HG03520 (cell line): ENCODE results near the gene CD101.

Source experiments
- ATAC-seq: cut with Tn5 transposase; IDR thresholded peaks from one replicate; pipeline ENCODE4 v1.9.1; 2021; ENCODE audit warnings: mild to moderate bottlenecking, moderate library complexity; ENCODE audit not compliant: unreplicated experiment

Gene CD101

GRCh38 chr1:117013309-117013858 is 11.8 kb downstream of the CD101 start:
- ATAC-seq = no peak

- ATAC-seq = no peak
Measured at GRCh38 chr1:117014209-117014608, 12.6 kb downstream of the CD101 start.

- no peak for ATAC-seq
Measured at GRCh38 chr1:117015724-117016123, 14.2 kb downstream of the CD101 start.

DNA sequence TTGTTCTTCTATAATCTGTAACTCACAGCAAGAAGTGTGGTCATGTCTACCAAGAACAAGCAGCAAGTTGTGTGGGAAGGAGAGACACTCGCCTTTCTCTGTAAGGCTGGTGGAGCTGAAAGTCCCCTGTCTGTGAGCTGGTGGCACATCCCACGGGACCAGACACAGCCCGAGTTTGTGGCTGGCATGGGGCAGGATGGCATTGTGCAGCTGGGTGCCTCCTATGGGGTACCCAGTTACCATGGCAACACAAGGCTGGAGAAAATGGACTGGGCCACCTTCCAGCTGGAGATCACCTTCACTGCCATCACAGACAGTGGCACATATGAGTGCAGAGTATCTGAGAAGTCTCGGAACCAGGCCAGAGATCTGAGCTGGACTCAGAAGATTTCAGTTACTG is 15.5 kb downstream of the CD101 start:
- no peak for ATAC-seq

- ATAC-seq = peak; percentile 51
Measured at GRCh38 chr1:117017648-117018047, 16.1 kb downstream of the CD101 start.

DNA sequence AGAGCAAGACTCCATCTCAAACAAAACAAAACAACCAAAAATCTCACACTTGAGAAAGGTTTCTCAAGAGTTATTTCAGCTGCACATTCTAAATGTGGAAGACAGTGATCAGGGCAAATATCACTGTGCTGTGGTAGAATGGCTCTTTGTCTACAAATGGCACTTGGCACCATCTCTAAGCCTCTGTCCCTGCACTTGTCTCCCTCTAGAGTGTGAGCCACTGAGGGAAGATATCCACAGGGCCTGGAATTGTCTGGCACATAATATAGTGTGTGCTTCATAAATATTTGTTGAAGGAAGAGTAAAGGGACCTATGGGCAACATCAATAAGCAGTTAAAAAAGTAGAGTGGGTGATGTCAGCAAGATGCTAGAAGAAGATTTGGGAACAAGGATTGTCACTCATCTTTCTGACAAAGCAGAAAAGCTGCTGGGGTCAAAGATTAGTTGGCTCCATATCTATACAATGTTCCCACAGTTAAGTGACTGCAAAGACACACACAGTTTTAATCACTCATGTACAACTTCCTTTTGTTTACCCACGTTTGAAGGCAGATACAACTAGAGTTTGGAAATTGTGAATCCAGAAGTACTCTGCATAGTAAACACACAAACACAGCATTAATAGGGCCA is 19.1 kb downstream of the CD101 start:
- ATAC-seq = no peak

GRCh38 chr1:117022114-117022513 is 20.6 kb downstream of the CD101 start:
- no peak for ATAC-seq

GRCh38 chr1:117025568-117025967 is 24.0 kb downstream of the CD101 start:
- ATAC-seq = no peak

DNA sequence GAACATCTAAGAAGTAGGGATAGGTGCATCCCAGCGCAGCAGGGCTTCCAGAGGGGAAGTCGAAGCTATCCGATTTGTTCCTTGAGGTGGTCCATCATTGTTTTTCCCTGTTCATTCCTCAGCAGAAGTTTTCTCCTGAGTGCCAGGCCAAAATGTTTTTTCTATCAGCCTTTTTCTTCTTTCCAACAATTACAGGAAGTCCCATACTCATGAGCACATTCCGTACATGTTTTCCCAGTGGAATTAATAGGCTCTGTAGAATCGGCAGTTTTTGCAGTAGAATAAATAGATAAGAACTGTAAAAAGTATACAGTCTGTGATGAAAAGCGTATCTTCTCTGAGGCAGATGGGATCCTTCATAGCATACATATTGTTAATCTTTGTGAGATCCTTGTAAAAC is 24.8 kb downstream of the CD101 start:
- ATAC-seq = no peak

- no peak for ATAC-seq
Measured at GRCh38 chr1:117029685-117030084, 28.1 kb downstream of the CD101 start.

DNA sequence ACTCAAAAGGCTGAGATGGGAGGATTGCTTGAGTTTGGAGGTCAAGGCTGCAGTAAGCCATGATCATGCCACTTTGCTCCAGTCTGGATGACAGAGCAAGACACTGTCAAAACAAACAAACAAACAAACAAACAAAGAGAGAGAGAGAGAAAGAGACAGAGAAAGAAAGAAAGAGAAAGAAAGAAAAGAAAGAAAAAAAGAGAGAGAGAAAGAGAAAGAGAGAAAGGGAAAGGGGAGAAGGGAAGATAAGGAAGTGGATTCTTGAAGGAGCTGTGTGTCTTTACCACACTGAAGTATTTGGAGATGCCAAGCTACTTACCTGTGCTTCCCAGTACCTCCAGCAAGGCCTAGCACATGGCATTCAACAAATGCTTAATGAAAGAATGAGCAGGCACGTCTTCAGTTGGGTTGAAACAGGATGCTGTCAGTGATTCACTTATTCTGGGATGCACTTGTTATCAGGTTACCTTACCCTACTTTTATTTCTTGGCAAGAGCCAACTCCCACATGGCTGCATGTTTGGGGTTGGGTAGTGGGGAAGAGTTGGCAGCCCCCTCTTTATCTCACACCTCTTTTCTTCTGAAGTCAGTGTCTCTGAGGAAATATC is 28.8 kb downstream of the CD101 start:
- ATAC-seq = no peak

DNA sequence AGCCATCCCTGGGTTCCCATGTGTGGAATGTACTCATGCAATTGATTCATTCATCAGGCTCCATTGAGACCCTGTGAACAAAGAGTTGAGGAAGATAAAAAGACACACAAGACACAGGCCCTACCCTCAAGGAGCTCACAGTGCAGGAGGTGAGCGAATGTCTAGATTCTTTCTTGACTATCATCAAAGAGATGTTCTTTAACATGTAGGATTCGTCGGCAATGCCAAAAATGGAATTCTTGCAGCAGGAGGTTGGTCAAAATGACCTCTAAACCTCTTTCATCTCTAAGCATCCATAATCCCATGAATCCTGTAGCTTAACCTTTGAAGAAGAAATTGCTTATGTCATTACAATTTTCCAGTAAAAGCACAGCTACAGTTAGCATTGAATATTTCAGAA is 30.7 kb downstream of the CD101 start:
- no peak for ATAC-seq

DNA sequence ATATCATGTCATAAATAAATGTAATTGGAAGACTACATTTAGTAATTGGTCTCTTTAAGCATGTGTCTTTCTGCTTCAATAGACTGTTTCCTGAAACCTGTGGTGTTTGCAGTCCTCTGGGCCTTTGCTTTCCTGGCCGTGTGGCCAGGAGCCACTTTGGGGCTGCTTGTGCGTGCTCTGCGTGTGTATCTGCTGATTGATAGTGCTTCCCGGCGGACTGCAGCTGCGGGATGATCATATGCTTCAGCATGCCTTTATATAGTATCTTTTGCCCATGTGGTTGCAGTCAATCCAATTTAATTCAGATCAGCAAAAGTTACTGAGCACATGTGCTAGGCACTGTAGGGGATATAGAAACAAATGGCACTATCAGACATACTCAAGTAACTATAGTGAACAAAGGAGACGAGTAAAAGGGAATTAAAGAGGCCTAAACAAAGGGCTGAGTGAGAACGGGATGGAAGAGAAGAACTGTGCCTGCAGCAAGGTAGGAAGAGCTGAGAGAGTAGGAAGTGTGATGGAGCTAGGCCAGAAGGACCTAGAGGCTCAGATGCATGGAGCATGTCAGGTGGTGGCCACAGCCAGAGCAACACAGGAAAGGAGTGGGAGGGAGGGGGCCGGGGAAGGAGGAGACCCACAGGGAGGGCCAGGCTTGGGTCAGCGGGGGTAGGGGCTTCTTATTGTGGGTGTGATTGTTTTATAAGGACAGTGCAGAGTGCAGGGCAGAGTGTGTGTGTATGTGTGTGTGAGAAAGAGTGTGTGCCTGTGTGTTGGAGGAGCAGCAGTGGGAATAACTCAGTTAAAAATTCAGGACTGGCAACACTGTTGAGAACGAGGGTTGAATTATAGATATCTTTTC is 31.4 kb downstream of the CD101 start:
- no peak for ATAC-seq

DNA sequence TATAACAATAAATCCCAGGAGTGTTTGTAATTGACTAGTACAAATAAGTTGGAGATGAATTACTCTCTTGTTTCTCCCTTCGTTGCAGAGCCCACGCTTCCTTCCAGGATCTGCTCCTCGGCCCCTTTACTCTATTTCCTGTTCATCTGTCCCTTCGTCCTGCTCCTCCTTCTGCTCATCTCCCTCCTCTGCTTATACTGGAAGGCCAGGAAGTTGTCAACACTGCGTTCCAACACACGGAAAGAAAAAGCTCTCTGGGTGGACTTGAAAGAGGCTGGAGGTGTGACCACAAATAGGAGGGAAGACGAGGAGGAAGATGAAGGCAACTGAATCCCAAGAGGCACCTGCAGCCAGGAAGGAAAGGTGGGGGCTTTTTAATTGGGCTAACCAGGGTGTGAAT is 32.2 kb downstream of the CD101 start:
- ATAC-seq = no peak

- no peak for ATAC-seq
Measured at GRCh38 chr1:117034791-117035290, 33.3 kb downstream of the CD101 start.

DNA sequence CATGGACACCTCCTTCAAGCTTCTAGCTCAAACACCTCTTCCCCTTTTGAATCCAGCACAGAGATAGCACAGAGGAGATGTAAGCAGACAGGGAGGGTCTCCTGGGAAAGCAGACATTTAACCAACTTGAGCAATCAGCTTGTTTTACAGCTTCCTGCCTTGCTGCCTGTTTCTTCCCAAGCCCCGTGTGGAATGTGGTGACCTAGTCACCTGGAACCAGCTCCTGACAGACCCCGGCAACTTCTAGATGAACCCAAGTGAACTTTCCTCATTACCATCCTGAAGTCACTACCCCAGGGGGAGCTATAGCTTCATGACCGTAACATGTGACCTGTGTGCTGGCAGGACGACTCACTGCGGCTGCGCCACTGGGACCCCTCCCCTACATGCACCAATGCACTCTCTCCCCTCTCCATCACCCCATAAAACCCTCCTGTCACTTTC is 34.5 kb downstream of the CD101 start:
- ATAC-seq = no peak

DNA sequence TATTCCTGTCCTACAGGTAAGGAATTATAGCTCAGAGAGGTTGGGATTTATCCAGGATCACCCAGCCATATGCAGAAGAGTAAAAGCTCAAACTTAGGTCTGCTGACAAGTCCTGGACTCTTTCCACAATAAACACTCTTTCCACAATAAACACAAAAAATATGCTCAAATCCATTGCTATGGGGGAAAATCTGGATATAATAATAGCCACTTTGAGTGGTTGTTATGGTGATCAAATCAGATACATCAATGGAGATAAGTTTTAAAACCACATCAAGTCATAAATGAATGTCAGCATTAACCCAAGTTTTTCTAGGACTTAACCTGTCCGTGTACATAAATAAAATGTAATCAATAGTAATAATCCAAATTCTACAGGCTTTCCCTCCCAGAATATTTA is 36.2 kb downstream of the CD101 start:
- no peak for ATAC-seq

DNA sequence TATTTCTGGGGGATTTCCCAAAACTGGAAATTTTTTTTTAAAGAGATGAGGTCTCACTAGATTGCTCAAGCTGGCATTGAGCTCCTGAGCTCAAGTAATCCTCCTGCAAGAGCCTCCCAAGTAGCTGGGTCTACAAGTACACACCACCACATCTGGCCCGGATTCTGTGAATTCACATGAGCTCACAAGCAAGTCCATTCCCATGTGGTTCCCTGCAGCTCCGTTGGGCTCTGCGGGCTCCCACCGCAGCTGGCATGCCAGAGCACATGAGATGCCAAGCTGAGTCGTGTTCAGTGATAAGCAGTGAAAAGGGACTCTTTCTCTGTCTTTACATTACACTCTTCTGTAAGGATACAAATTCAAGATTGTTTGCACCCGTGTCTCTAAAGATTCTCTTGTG is 36.7 kb downstream of the CD101 start:
- no peak for ATAC-seq

- no peak for ATAC-seq
Measured at GRCh38 chr1:117044217-117044616, 42.7 kb downstream of the CD101 start.

- no peak for ATAC-seq
Measured at GRCh38 chr1:117045644-117046043, 44.1 kb downstream of the CD101 start.

DNA sequence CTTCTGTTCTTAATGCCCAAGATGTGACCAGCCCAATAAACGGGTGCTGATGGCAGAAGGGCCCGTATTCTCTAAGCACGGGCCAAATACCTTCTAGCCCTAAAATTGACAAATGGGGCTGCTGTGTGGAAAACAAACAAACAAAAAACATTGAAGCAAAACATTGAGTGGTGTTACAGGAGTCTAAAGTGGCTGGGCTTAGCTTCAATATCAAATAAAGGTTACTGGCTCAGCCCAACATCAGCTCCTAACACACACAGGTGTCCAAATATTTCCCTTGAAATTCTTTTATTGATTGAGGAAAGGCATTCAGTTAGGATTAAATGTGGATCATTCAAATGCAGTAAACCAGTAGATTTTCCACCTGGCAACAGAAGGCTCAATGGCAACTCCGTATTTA is 45.2 kb downstream of the CD101 start:
- ATAC-seq = no peak

DNA sequence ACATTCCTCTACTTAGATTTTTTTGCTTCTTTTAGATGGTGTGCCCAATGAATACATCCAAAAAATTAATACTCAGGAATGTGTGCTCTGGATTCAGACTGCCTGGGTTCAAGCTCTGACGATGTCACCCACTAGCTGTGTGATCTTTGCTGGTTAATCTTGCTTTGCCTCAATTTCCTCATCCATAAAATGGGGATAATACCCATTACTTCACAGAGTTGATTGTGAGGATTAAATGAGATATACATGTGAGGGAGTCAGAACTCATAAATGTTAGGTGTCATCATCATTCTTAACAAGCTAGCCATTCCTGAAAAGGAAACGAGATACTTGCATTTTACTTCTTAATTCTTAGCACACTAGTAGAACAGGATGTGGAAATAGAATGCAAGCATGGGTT is 45.7 kb downstream of the CD101 start:
- ATAC-seq = no peak
